Right atrium auricular region (tissue), 2 donors: ENCODE data around the gene TRPM3. TPM values are rescaled to one million over a fixed set of nuclear protein-coding genes. Genes with fewer than 3 reads are reported as not detected.

Experiments
- DNase-seq: peaks from one replicate; pipeline ENCODE4 v3.0.0-alpha.2; 2019; ENCODE audit warnings: low spot score
- H3K27ac ChIP-seq, 2 donors: fragments of 200-600 bp; sonication (generic); 1 replicate in 1 of 2; 2 replicates in 1 of 2; pipeline ENCODE4 v1.5.1; 2016 to 2019
- H3K27me3 ChIP-seq, 2 donors: fragments of 200-600 bp; sonication (generic); one replicate each; pipeline versions ENCODE4 v1.5.1 to v1.6.0; 2017 to 2019
- H3K36me3 ChIP-seq: fragments of 200-600 bp; sonication (generic); one replicate; pipeline ENCODE4 v1.5.1; 2016
- H3K4me1 ChIP-seq, 2 donors: fragments of 200-600 bp; sonication (generic); one replicate each; pipeline versions ENCODE4 v1.5.1 to v1.6.0; 2017 to 2019
- H3K4me3 ChIP-seq, 2 donors: fragments of 200-600 bp; sonication (generic); 1 replicate in 1 of 2; 2 replicates in 1 of 2; pipeline ENCODE4 v1.5.1; 2017 to 2019; ENCODE audit warnings: mild to moderate bottlenecking in 1 of 2, moderate library complexity in 1 of 2
- H3K9me3 ChIP-seq, 2 donors: fragments of 200-600 bp; sonication (generic); one replicate each; pipeline ENCODE4 v1.5.1; 2019
- total RNA-seq, 2 donors: library from RNA; depleted of rRNA; stranded (reverse); fragments of >200 nt; gene quantifications; one replicate each; pipeline ENCODE4 v1.1.0, GENCODE V29; 2016
- TF ChIP-seq, protein P1 (sequence below), 2 donors: fragments of 200-600 bp; sonication (generic); IDR thresholded peaks; one replicate each; pipeline ENCODE4 v1.5.1; 2019; ENCODE audit warnings: antibody characterized with exemption in 2 of 2

The TRPM3 gene
- total RNA-seq, 2 donors from 2014 or later, result 0.59 to 1.5 TPM

DNA sequence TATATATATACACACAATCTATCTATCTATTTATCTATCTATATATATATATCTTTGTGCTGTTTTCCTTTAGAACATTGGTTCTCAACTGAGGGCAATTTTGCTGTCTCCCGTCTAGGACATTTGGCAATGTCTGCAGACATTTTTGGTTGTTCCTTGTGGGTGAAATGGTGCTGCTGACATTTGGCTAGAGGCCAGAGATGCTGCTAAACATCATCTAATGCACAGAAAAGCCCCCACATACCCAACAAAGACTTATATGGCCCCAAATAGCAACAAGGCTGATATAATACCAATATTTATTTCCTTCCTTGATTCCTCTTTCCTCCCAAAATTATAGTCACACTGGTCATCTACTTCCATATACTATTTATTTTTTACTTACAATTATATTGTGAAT, 197.5 kb downstream of the TRPM3 start:
- Histone ChIP-seq H3K27me3 (no peaks in the 10 kb centered on the region), H3K9me3 (no peaks in the 10 kb centered on the region), H3K4me1 (peaks cover 0 to 3% of the 10 kb centered on the region in 2 donors), H3K36me3 (no peaks in the 10 kb centered on the region), H3K27ac (peak overlapping the region in 1 of 2 donors; percentile 4), H3K4me3 (no peak overlapping the region)
- TF ChIP-seq, protein P1, sequence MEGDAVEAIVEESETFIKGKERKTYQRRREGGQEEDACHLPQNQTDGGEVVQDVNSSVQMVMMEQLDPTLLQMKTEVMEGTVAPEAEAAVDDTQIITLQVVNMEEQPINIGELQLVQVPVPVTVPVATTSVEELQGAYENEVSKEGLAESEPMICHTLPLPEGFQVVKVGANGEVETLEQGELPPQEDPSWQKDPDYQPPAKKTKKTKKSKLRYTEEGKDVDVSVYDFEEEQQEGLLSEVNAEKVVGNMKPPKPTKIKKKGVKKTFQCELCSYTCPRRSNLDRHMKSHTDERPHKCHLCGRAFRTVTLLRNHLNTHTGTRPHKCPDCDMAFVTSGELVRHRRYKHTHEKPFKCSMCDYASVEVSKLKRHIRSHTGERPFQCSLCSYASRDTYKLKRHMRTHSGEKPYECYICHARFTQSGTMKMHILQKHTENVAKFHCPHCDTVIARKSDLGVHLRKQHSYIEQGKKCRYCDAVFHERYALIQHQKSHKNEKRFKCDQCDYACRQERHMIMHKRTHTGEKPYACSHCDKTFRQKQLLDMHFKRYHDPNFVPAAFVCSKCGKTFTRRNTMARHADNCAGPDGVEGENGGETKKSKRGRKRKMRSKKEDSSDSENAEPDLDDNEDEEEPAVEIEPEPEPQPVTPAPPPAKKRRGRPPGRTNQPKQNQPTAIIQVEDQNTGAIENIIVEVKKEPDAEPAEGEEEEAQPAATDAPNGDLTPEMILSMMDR (IDR thresholded peaks at IDR 0.05), result no peak
- DNase-seq, result no peak

DNA sequence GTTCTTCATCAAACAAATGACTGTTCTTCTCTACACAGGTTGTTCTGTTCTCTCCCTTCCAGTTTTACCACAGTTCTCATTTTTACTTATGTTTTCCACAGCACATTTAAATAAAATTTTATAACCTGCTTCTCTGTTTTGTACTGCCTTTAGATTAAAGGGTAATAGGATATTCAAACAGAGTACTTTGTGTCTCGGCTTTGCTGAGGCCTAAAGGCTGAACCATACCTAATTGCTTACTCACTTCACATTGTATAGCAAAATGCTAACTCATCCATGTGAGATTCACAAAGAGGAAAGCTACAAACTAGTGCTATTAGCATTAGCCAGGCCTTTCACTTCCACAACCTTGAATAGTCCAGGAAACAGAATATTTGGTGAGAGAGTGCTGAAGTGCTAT, 200.3 kb downstream of the TRPM3 start:
- Histone ChIP-seq H3K9me3 (no peaks in the 10 kb centered on the region), H3K4me3 (no peak overlapping the region), H3K27me3 (no peaks in the 10 kb centered on the region), H3K27ac (no peak overlapping the region), H3K36me3 (no peaks in the 10 kb centered on the region), H3K4me1 (peaks cover 0 to 3% of the 10 kb centered on the region in 2 donors)
- TF ChIP-seq, protein P1 (IDR thresholded peaks at IDR 0.05), result no peak
- no peak for DNase-seq

DNA sequence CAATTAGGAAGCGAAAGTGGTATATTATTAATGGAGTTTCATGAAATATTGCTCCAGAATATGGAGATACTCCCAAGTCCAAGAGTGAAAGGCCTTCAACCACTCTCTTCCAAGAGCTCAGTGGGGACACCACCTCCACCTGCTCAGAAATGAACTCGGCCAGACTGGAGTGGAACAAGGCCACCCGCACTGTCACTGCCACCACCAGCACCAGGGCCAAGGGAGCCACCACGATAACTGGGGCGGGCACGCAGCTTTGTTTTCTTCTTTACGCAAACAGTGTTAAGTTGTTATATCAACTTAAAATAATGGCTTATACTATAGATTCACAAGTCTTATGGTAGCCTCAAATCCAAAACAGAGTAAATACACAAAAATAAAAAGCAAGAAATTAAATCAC, 204.1 kb downstream of the TRPM3 start:
- no peak overlapping the region for H3K4me3 ChIP-seq
- H3K36me3 ChIP-seq, result no peaks in the 10 kb centered on the region
- DNase-seq, result no peak
- no peaks in the 10 kb centered on the region for H3K27me3 ChIP-seq
- no peak overlapping the region for H3K27ac ChIP-seq
- H3K4me1 ChIP-seq, result no peaks in the 10 kb centered on the region
- TF ChIP-seq, protein P1 (IDR thresholded peaks at IDR 0.05), result no peak
- no peaks in the 10 kb centered on the region for H3K9me3 ChIP-seq

DNA sequence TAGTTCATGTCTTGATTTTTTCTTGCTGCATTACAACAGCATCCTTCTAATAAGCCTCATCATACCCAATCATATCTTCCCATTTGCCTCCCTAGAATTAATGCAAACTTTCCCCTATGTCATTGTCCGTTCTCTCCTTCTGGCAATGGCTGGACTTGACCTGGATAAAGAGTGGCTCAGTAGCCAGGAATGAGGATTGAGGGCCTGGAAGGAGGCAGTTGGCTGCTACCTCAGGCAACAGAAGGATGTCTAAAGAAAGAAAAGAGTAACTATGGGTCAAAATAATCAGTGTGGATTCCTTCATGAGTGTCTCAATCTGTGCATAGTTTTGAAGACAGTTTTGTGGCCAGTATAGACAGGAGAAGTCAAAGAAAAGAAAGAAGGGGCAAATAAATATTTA, 209.6 kb downstream of the TRPM3 start:
- DNase-seq, result no peak
- Histone ChIP-seq H3K9me3 (peaks cover 0 to 4% of the 10 kb centered on the region in 2 donors), H3K27me3 (no peaks in the 10 kb centered on the region), H3K4me3 (no peak overlapping the region), H3K27ac (no peak overlapping the region), H3K4me1 (no peaks in the 10 kb centered on the region), H3K36me3 (no peaks in the 10 kb centered on the region)
- TF ChIP-seq, protein P1 (IDR thresholded peaks at IDR 0.05), result no peak

DNA sequence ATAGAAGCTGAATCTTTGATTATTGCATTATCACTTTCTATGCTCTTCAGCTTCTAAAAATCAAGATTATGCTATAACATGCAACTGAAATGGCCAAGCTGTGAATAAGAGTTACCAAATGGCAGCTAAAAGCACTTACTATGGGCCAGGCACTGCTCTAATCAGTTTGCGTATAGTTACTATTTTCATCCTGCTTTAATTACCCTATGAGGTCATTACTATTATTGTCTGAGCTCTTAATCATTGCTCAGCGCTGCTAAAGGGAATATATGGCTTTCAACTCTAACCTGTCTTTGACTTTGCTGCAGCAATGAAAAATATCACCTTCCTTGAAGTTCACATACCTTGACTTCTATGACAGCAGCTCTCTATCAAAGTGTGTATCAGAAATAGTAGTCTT, 210.8 kb downstream of the TRPM3 start:
- no peaks in the 10 kb centered on the region for H3K36me3 ChIP-seq
- no peak for DNase-seq
- no peak overlapping the region for H3K4me3 ChIP-seq
- no peak overlapping the region for H3K27ac ChIP-seq
- TF ChIP-seq, protein P1 (IDR thresholded peaks at IDR 0.05), result no peak
- H3K27me3 ChIP-seq, result no peaks in the 10 kb centered on the region
- no peaks in the 10 kb centered on the region for H3K4me1 ChIP-seq
- H3K9me3 ChIP-seq, result peaks cover 0 to 4% of the 10 kb centered on the region in 2 donors

DNA sequence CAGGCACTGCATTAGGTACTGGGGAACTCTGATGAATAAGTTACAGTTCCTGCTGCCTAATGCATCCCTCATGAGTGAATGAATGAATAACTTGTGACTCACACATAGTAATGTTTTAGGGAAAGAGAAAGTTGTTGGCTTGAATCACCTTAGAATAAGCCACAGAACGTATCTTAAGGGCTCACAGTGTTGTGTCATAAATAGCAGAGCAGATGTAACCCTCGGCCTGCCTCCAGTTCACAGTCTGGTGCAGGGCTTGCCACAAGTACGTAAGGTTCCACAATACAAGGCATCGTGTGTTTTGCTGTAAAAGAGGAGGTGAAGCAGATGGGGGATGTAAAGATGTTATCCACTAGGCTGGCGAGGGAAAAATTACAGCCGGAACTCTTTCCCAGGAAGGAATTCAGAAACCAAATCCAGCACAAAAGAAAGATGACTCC, 218.7 kb downstream of the TRPM3 start:
- Histone ChIP-seq H3K36me3 (no peaks in the 10 kb centered on the region), H3K27ac (no peak overlapping the region), H3K4me1 (no peaks in the 10 kb centered on the region), H3K9me3 (no peaks in the 10 kb centered on the region), H3K4me3 (no peak overlapping the region), H3K27me3 (no peaks in the 10 kb centered on the region)
- TF ChIP-seq, protein P1 (IDR thresholded peaks at IDR 0.05), result no peak
- DNase-seq, result no peak
